ENCODE data around the gene TMEM91. TPM values are rescaled to one million over a fixed set of nuclear protein-coding genes. Genes with fewer than 3 reads are reported as not detected.

The TMEM91 gene
- total and polyA plus RNA-seq, 2 of the 8 experiments (the other 6 are each of a cell fraction or from before 2014, with no cell fraction given): 5.3 to 7.4 TPM

DNA sequence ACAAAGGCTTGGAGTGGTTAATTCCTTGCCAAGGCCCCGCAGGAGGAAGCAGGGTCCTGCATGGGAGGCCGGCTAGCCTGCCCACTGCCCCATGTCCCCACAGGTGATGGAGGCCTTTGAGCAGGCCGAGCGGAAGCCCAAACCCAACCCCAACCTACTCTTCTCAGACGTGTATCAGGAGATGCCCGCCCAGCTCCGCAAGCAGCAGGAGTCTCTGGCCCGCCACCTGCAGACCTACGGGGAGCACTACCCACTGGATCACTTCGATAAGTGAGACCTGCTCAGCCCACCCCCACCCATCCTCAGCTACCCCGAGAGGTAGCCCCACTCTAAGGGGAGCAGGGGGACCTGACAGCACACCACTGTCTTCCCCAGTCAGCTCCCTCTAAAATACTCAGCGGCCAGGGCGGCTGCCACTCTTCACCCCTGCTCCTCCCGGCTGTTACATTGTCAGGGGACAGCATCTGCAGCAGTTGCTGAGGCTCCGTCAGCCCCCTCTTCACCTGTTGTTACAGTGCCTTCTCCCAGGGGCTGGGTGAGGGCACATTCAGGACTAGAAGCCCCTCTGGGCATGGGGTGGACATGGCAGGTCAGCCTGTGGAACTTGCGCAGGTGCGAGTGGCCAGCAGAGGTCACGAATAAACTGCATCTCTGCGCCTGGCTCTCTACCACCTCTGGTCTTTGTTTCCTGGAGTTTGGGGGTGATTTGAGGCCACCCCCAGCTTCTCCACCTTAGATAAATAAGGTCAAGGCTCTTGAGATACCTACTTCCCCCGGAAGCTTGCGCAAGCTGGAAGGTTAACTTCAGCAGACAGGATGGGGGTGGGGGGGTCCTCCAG lies 48.2 kb downstream of the TMEM91 start:
- POLR2A ChIA-PET (ENCODE audit: partially characterized antibody): interaction anchor here (1.0 to 1.6 kb wide), 5 partner anchors 9 to 32 kb away, joined by 3 to 9 read pairs (median 4); partner anchors contain the start of gene DMAC2
- H3K27ac ChIP-seq (ENCODE audit: low read depth, low read length): no peak overlapping the region
- no peak for TF ChIP-seq RXRA (IDR thresholded peaks at IDR 0.05; ENCODE audit: insufficient read depth, low read depth, low read length)
- TF ChIP-seq POU5F1 (IDR thresholded peaks at IDR 0.05; ENCODE audit: low read depth, low read length): no peak
- no peak for TF ChIP-seq POLR2AphosphoS5 (IDR thresholded peaks at IDR 0.05; ENCODE audit: low read depth, low read length)
- TF ChIP-seq HDAC6 (IDR thresholded peaks at IDR 0.05; ENCODE audit: low read depth, low read length): no peak
- TF ChIP-seq TAF1 (IDR thresholded peaks at IDR 0.05; ENCODE audit: low read depth, low read length): no peak
- no peak for TF ChIP-seq KDM4A (IDR thresholded peaks at IDR 0.05; ENCODE audit: low read depth, low read length, severe bottlenecking)
- TF ChIP-seq GABPA (IDR thresholded peaks at IDR 0.05; ENCODE audit: borderline replicate concordance, insufficient read depth, low read length): no peak
- no peak for TF ChIP-seq MAX (IDR thresholded peaks at IDR 0.05)
- TF ChIP-seq NANOG (IDR thresholded peaks at IDR 0.05; ENCODE audit: insufficient read depth, low read depth, low read length, poor library complexity, severe bottlenecking): no peak
- TF ChIP-seq, protein P1, sequence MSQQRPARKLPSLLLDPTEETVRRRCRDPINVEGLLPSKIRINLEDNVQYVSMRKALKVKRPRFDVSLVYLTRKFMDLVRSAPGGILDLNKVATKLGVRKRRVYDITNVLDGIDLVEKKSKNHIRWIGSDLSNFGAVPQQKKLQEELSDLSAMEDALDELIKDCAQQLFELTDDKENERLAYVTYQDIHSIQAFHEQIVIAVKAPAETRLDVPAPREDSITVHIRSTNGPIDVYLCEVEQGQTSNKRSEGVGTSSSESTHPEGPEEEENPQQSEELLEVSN (IDR thresholded peaks at IDR 0.05): no peak
- no peak for TF ChIP-seq CHD1 (IDR thresholded peaks at IDR 0.05; ENCODE audit: low read depth, low read length)

More for the DNA sequence above, 48.2 kb downstream of the TMEM91 start:
- no peak overlapping the region for H2BK20ac ChIP-seq (ENCODE audit: low read length)
- H3K27me3 ChIP-seq (replicated peaks in 1 of 4; ENCODE audit: control insufficient read depth in 3 of 4, extremely low read depth in 1 of 4, insufficient read depth in 3 of 4, low read length in 3 of 4): no peaks in the 10 kb centered on the region
- no peak overlapping the region for H3K56ac ChIP-seq (replicated peaks; ENCODE audit: insufficient read length, low read depth, low read length)
- peaks cover 0 to 18% (median 4%) of the 10 kb centered on the region in 4 experiments; a peak in 5 of 7 replicates for H3K4me1 ChIP-seq (replicated peaks in 1 of 4; ENCODE audit: control insufficient read depth in 3 of 4, insufficient read depth in 4 of 4, low read length in 3 of 4)
- no peaks in the 10 kb centered on the region for H3K79me1 ChIP-seq (ENCODE audit: low read depth, low read length)
- H3K4ac ChIP-seq (replicated peaks; ENCODE audit: insufficient read length, low read depth, low read length): no peak overlapping the region
- 89% methylated on average over 20 of the region's 21 CpGs; no CpG with 5 or more reads in 1 of the 2 experiments for WGBS, 2 experiments (ENCODE audit: extremely low coverage in 1 of 2, insufficient coverage in 1 of 2, insufficient read length in 1 of 2, insufficient replicate concordance in 2 of 2, low coverage in 1 of 2, low lambda C conversion rate in 2 of 2, missing lambda C conversion rate in 1 of 2)
- peaks cover 0 to 6% (median 2%) of the 10 kb centered on the region in 4 experiments; a peak in 4 of 8 replicates for H3K36me3 ChIP-seq (ENCODE audit: control insufficient read depth in 2 of 4, insufficient read depth in 4 of 4, low read length in 3 of 4)
- no peaks in the 10 kb centered on the region for H3K9me3 ChIP-seq (ENCODE audit: insufficient read depth in 2 of 2, low read depth in 1 of 2, low read length in 1 of 2)
- H3K14ac ChIP-seq (ENCODE audit: insufficient read length): no peak overlapping the region
- H3K4me2 ChIP-seq (ENCODE audit: insufficient read depth in 1 of 2, low read depth in 2 of 2, low read length in 2 of 2): no peak overlapping the region
- no peak overlapping the region for H4K5ac ChIP-seq (ENCODE audit: insufficient read length, low read depth, low read length)
- H3K23me2 ChIP-seq (ENCODE audit: low read depth, low read length): peaks cover 10% of the 10 kb centered on the region
- no peak overlapping the region for H4K91ac ChIP-seq (replicated peaks; ENCODE audit: insufficient read length, low read length)
- no peaks in the 10 kb centered on the region for H4K20me1 ChIP-seq (replicated peaks in 1 of 2; ENCODE audit: control insufficient read depth in 1 of 2, insufficient read depth in 2 of 2, low read length in 2 of 2)
- no peak overlapping the region for H2BK15ac ChIP-seq (ENCODE audit: low read length)
- H4K8ac ChIP-seq (ENCODE audit: extremely low read depth, insufficient read depth, low read length): 0 out of 2 replicates have a peak overlapping the region, but pooled peaks have one; percentile 12
- H3K23ac ChIP-seq (ENCODE audit: insufficient read length): no peak overlapping the region
- no peak overlapping the region for H3K18ac ChIP-seq (ENCODE audit: extremely low read depth, low read length)
- CTCF ChIA-PET (ENCODE audit: partially characterized antibody): interaction anchor here (1.1 to 1.7 kb wide), 5 partner anchors 11 to 37 kb away, joined by 3 to 5 read pairs (median 3); partner anchors contain the start of gene DMAC2
- H2BK120ac ChIP-seq (replicated peaks; ENCODE audit: low read depth, low read length): no peak overlapping the region
- no peak overlapping the region for H2AK5ac ChIP-seq (ENCODE audit: low read depth, low read length)
- no peak overlapping the region for H3K9ac ChIP-seq (replicated peaks in 1 of 4; ENCODE audit: extremely low read depth in 1 of 4, low read depth in 3 of 4, low read length in 3 of 4)
- H3K4me3 ChIP-seq (ENCODE audit: extremely low read depth in 1 of 4, insufficient read depth in 2 of 4, low read depth in 3 of 4, low read length in 4 of 4): no peak overlapping the region
- no peak for FAIRE-seq
- H3K79me2 ChIP-seq (ENCODE audit: control insufficient read depth in 1 of 2, insufficient read depth in 2 of 2, low read length in 2 of 2): no peaks in the 10 kb centered on the region
- no peak for DNase-seq (ENCODE audit: low read depth in 1 of 2, low spot score in 2 of 2)
- no peak overlapping the region for H2BK12ac ChIP-seq (ENCODE audit: low read depth, low read length)
- no peak overlapping the region for H2BK5ac ChIP-seq (ENCODE audit: low read depth, low read length)
- H2AFZ ChIP-seq (ENCODE audit: low read length): no peak overlapping the region

Measured in H1 (cell line).